Pancreas (tissue), 10 donors: ENCODE measurements around the gene NUAK2. TPM values are rescaled to one million over a fixed set of nuclear protein-coding genes. Genes with fewer than 3 reads are reported as not detected.

Source experiments
- ATAC-seq, 4 donors: fragments of 200-7000 bp; cut with Tn5 transposase; one replicate each; pipeline versions ENCODE4 v1.8.0 to v1.9.1; 2020; ENCODE audit warnings: mild to moderate bottlenecking in 4 of 4, moderate library complexity in 4 of 4
- DNase-seq, 6 donors: peaks; one replicate each; pipeline ENCODE4 v3.0.0-alpha.2; 2020
- FAIRE-seq: peaks from 2 replicates; lab custom pipeline; 2012; peaks lifted over from hg19 to GRCh38; lab: Jason Lieb, UNC
- H3K27ac ChIP-seq, 4 donors: fragments of 200-600 bp; sonication (generic); 1 replicate in 3 of 4; 2 replicates in 1 of 4; pipeline versions ENCODE4 v1.5.0 to v1.8.0; 2020
- H3K27me3 ChIP-seq, 4 donors: fragments of 200-600 bp; one replicate each; pipeline ENCODE4 v1.8.0; 2021
- H3K36me3 ChIP-seq, 3 donors: fragments of 200-600 bp; sonication (generic) in 1 of 3; one replicate each; pipeline versions ENCODE4 v1.5.0 to v1.8.0; 2020 to 2021
- H3K4me1 ChIP-seq, 3 donors: fragments of 200-600 bp; one replicate each; pipeline ENCODE4 v1.8.0; 2021
- H3K4me3 ChIP-seq, 4 donors: fragments of 200-600 bp; sonication (generic) in 2 of 4; one replicate each; pipeline versions ENCODE4 v1.5.0 to v1.8.0; 2020 to 2021
- H3K9me3 ChIP-seq, 4 donors: fragments of 200-600 bp; one replicate each; pipeline ENCODE4 v1.8.0; 2021
- WGBS, 2 donors: extraction: QIAGEN DNeasy Blood & Tissue Kit; methylation state at CpG; one replicate each; pipeline ENCODE4 v1.1.7; 2013; 5-methylcytosine and 5-hydroxymethylcytosine counted together
- intact Hi-C, 3 donors: fragments of 100-400 bp; cut with DNase I; formaldehyde crosslinking; loops; one replicate each; pipeline versions ENCODE4 v1.11.1 to v1.14.2; 2022
- polyA plus RNA-seq, 2 donors: library from polyadenylated mRNA; stranded (reverse); fragments of 200-250 nt; gene quantifications; one replicate each; pipeline ENCODE4 v1.2.3, GENCODE V29; 2013
- total RNA-seq, 6 donors: library from RNA; stranded (reverse); fragmentation: NEBNext Ultra II Directional in 4 of 6; extraction: Animal tissue kit (Norgen Biotek cat#: 25700) in 4 of 6; gene quantifications; one replicate each; pipeline versions ENCODE4 v1.2.1 to v1.2.4, GENCODE V29; 2021 to 2023
- TF ChIP-seq, protein P1 (sequence below), 4 donors: fragments of 200-600 bp; sonication (generic) in 3 of 4; IDR thresholded peaks; one replicate each; pipeline versions ENCODE4 v1.5.0 to v1.8.0; 2021; ENCODE audit warnings: antibody characterized with exemption in 4 of 4
- donor health status: healthy with polysubstance abuse.
- donor health status: DM: no; HTN: no; CAD: no; lungs with moderate emphysema.
- donor health status: DM: no; HTN: no; CAD: no.
- donor health status: control.
- donor health status: control.
- donor health status: Bipolar disorder and iron deficiency.
- donor health status: DM: yes; HTN: yes; CAD: no.
- donor health status: DM: no; HTN: no; CAD: no.
- donor health status: DM: no; HTN: no; CAD: no.
- donor health status: DM: yes; HTN: yes; CAD: no.

The NUAK2 gene
- total and polyA plus RNA-seq, 8 donors: 6.3 to 14.4 (median 8.6) TPM

DNA sequence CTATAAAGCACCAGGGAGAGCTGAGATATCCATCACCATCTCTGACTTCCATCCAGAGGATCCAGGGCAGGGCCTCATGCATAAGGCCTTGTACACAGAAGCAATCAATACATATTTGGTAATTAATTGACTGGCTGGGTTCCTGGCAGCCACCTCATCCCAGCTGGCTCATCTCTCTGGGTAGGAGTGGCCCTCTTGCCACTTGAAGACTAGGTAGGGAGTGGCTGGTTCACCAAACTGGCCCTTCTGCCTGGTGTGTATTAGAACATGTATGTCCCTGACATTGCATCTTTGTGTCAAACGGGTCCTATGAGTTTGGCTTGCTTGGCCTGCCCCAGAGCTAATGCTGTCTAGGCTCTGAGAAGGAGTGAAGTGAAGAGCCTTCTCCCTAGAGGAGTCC, 11.8 kb downstream of the NUAK2 start:
- WGBS, 2 donors: 28 to 55% methylated on average over 1 of the region's 1 CpG
- Histone ChIP-seq H3K9me3 (no peaks in the 10 kb centered on the region), H3K27me3 (no peaks in the 10 kb centered on the region), H3K4me3 (no peak overlapping the region), H3K27ac (no peak overlapping the region), H3K4me1 (peaks cover 20 to 24% (median 24%) of the 10 kb centered on the region in 3 donors), H3K36me3 (peaks cover 7 to 62% (median 8%) of the 10 kb centered on the region in 3 donors)
- intact Hi-C loops: no loop called here
- no peak for DNase-seq
- TF ChIP-seq, protein P1, sequence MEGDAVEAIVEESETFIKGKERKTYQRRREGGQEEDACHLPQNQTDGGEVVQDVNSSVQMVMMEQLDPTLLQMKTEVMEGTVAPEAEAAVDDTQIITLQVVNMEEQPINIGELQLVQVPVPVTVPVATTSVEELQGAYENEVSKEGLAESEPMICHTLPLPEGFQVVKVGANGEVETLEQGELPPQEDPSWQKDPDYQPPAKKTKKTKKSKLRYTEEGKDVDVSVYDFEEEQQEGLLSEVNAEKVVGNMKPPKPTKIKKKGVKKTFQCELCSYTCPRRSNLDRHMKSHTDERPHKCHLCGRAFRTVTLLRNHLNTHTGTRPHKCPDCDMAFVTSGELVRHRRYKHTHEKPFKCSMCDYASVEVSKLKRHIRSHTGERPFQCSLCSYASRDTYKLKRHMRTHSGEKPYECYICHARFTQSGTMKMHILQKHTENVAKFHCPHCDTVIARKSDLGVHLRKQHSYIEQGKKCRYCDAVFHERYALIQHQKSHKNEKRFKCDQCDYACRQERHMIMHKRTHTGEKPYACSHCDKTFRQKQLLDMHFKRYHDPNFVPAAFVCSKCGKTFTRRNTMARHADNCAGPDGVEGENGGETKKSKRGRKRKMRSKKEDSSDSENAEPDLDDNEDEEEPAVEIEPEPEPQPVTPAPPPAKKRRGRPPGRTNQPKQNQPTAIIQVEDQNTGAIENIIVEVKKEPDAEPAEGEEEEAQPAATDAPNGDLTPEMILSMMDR (IDR thresholded peaks at IDR 0.05): no peak
- no peak for FAIRE-seq
- ATAC-seq: no peak

DNA sequence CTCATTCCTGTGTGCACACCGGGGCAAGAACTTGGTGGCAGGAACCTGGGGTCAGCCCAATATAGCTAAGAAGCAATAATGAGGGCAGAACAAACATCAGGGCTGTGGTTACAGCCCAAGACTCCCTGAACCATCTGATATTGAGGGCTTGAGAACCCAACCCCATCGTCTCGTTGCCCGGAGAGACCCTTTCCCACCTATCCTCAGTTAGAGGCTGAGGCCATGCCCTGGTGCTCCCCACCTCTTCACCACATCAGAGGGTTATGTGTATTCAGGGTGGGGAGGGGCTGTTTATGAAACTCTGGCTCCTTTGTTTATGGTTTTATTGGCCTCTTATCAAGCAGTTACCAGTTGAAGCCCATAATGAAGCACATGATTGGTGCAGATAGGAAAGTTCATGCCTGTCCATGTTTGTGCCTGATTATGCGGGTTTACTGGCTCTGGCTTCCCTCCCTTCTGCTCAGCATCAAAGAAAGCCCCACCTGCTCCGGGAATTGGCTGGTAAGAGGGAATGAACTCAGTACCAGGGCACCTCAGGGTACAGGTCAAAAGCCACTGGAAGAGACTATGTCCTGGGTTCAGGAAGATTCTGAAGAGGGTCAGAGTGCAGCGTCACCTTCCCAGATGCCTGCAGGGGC, 14.5 kb downstream of the NUAK2 start:
- Histone ChIP-seq H3K27ac (no peak overlapping the region), H3K9me3 (no peaks in the 10 kb centered on the region), H3K4me3 (no peak overlapping the region), H3K36me3 (peaks cover 16 to 80% (median 24%) of the 10 kb centered on the region in 3 donors), H3K4me1 (peaks cover 3 to 8% (median 4%) of the 10 kb centered on the region in 3 donors), H3K27me3 (no peaks in the 10 kb centered on the region)
- intact Hi-C loops: no loop called here
- TF ChIP-seq, protein P1 (IDR thresholded peaks at IDR 0.05): no peak
- WGBS, 2 donors: 81 to 82% methylated on average over 7 of the region's 7 CpGs
- ATAC-seq (no peak), DNase-seq (no peak), FAIRE-seq (no peak)

DNA sequence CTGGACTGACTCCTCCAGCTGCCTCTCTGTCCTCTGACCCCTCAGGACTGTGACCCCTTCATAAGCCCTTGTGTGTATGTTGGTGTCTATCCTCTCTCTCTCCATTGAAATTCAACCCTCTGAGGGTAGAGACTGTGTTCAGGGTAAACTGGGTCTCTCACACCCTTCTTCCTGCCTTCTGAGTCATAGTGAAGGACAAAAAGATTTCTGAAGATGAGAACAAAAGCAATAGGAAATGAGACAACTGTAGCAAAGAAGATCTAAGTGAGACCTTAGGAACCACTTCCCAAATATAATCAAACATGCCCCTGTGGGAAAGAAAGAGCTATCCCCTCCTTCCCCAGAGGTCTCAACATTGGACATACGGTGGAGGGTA, 16.9 kb downstream of the NUAK2 start:
- Histone ChIP-seq H3K27ac (no peak overlapping the region), H3K27me3 (no peaks in the 10 kb centered on the region), H3K4me3 (no peak overlapping the region), H3K9me3 (no peaks in the 10 kb centered on the region), H3K4me1 (peaks cover 14 to 19% (median 17%) of the 10 kb centered on the region in 3 donors), H3K36me3 (peaks cover 13 to 60% (median 24%) of the 10 kb centered on the region in 3 donors)
- no peak for DNase-seq
- TF ChIP-seq, protein P1 (IDR thresholded peaks at IDR 0.05): no peak
- 94 to 95% methylated on average over 1 of the region's 1 CpG for WGBS, 2 donors
- ATAC-seq: no peak
- no peak for FAIRE-seq
- intact Hi-C loops: no loop called here

DNA sequence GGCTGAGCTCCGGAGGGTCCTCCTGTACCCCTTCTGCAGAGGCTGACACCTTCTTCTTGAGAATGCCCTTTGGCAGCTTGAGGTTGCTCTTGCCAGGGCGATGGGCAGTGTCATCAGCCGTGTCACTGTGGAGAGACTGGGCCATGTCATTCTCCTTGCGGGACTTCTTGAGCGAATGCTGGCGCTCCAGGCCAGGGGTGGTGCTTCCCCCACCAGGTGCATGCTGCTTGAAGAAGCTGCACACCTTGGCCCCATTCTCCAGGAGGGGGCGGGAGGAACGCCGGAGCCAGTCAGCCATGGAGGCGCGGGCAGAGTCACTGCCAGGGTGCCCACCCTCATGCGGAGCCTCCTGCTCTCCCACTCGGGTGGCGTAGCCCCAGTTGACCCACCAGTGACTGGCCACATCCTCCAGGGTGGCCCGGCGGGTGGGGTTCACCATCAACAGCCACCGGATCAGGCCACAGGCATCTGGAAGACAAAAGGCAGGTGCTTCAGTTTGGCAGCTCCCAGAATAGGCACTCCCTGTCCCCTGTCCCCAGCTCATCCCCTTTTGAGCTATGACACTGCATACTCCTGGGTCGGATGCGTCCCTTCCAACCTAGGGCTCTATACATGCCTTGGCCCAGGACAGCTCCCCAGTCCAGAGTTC, 17.4 kb downstream of the NUAK2 start:
- H3K9me3 ChIP-seq: no peaks in the 10 kb centered on the region
- DNase-seq (peak in 1 of 6 donors; percentile 76), ATAC-seq (no peak), FAIRE-seq (no peak)
- peaks cover 14 to 19% (median 17%) of the 10 kb centered on the region in 3 donors for H3K4me1 ChIP-seq
- no peak overlapping the region for H3K4me3 ChIP-seq
- no peaks in the 10 kb centered on the region for H3K27me3 ChIP-seq
- intact Hi-C loops: no loop called here
- H3K36me3 ChIP-seq: peaks cover 13 to 56% (median 24%) of the 10 kb centered on the region in 3 donors
- TF ChIP-seq, protein P1 (IDR thresholded peaks at IDR 0.05): no peak
- no peak overlapping the region for H3K27ac ChIP-seq
- 90 to 93% methylated on average over 16 to 19 of the region's 19 CpGs for WGBS, 2 donors
